Measurements from ENCODE around the gene PTBP2. TPM values are rescaled to one million over a fixed set of nuclear protein-coding genes. Genes with fewer than 3 reads are reported as not detected.

The PTBP2 gene
- total RNA-seq, 1 experiment from 2014 or later = 13.2 TPM

GRCh38 chr1:96782206-96782605, 60.6 kb downstream of the PTBP2 start (continued):
- TF ChIP-seq, protein P1, sequence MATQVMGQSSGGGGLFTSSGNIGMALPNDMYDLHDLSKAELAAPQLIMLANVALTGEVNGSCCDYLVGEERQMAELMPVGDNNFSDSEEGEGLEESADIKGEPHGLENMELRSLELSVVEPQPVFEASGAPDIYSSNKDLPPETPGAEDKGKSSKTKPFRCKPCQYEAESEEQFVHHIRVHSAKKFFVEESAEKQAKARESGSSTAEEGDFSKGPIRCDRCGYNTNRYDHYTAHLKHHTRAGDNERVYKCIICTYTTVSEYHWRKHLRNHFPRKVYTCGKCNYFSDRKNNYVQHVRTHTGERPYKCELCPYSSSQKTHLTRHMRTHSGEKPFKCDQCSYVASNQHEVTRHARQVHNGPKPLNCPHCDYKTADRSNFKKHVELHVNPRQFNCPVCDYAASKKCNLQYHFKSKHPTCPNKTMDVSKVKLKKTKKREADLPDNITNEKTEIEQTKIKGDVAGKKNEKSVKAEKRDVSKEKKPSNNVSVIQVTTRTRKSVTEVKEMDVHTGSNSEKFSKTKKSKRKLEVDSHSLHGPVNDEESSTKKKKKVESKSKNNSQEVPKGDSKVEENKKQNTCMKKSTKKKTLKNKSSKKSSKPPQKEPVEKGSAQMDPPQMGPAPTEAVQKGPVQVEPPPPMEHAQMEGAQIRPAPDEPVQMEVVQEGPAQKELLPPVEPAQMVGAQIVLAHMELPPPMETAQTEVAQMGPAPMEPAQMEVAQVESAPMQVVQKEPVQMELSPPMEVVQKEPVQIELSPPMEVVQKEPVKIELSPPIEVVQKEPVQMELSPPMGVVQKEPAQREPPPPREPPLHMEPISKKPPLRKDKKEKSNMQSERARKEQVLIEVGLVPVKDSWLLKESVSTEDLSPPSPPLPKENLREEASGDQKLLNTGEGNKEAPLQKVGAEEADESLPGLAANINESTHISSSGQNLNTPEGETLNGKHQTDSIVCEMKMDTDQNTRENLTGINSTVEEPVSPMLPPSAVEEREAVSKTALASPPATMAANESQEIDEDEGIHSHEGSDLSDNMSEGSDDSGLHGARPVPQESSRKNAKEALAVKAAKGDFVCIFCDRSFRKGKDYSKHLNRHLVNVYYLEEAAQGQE (IDR thresholded peaks at IDR 0.05; ENCODE audit: low read depth) = no peak
- TF ChIP-seq SIN3A (IDR thresholded peaks at IDR 0.05; ENCODE audit: low read depth) (no peak), MAX (IDR thresholded peaks at IDR 0.05) (no peak), POLR2AphosphoS5 (IDR thresholded peaks at IDR 0.05; ENCODE audit: low read depth, low read length) (no peak), JUND (IDR thresholded peaks at IDR 0.05) (no peak)

DNA sequence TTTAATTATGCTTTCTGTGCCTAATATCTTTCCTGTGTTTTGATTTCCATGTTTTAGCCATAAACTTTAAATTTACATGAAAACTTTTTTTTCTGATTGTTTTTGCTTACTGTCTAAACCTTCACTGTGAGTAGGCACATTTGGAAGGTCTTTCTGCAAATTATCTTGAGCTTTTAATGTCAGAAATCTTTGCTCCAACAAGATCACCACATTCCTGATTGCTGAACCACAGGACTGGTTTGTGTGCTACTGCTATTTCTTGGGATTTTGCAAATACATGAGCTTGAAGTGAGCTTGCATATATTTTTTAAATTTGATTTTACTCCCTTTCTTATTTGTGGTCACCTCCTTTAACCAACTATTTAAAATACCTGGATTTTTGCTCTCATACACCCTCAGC, 61.3 kb downstream of the PTBP2 start:
- Histone ChIP-seq H3K9ac (ENCODE audit: low read length) (no peak overlapping the region), H3K4me2 (ENCODE audit: low read length) (no peak overlapping the region), H3K79me2 (ENCODE audit: insufficient read depth, low read length) (peaks cover 15% of the 10 kb centered on the region), H3K9me3 (ENCODE audit: control insufficient read depth in 1 of 2, insufficient read depth in 1 of 2, low read depth in 1 of 2, low read length in 2 of 2) (no peaks in the 10 kb centered on the region), H3K27me3 (ENCODE audit: insufficient read depth, low read length) (no peaks in the 10 kb centered on the region), H3K36me3 (ENCODE audit: control insufficient read depth in 1 of 2, insufficient read depth in 2 of 2, low read length in 2 of 2) (peaks cover 29 to 36% of the 10 kb centered on the region in 2 experiments), H2AFZ (ENCODE audit: low read depth, low read length, poor library complexity, severe bottlenecking) (no peak overlapping the region), H3K27ac (ENCODE audit: low read depth, low read length) (no peak overlapping the region), H3K4me1 (ENCODE audit: control insufficient read depth in 1 of 2, insufficient read depth in 2 of 2, low read length in 2 of 2) (no peaks in the 10 kb centered on the region), H3K9me2 (ENCODE audit: insufficient read depth) (no peaks in the 10 kb centered on the region), H4K20me1 (ENCODE audit: insufficient read depth) (no peaks in the 10 kb centered on the region), H3K4me3 (replicated peaks in 1 of 2; ENCODE audit: low read depth in 1 of 2, low read length in 2 of 2) (no peak overlapping the region)
- RAD21 ChIA-PET (ENCODE audit: low non-redundant PET in 1 of 2, low total read pairs in 2 of 2, uncharacterized antibody in 2 of 2, unreplicated experiment in 2 of 2) = no interaction called here
- CTCF ChIA-PET = no interaction called here
- BruUV-seq (replicated peaks) = no TSS peak
- POLR2A ChIA-PET = no interaction called here
- intact Hi-C loops (cut with micrococcal nuclease) = no loop called here
- DNase-seq (ENCODE audit: low read depth, low spot score) (no peak), ATAC-seq (no peak)
- no peak for TF ChIP-seq CTCF (IDR thresholded peaks at IDR 0.05 in 2 of 3, conservative IDR thresholded peaks at IDR 0.05 in 1 of 3; ENCODE audit: borderline replicate concordance in 1 of 3, insufficient read depth in 1 of 3, low read depth in 2 of 3, low read length in 2 of 3)
- no peak for TF ChIP-seq SIN3A (IDR thresholded peaks at IDR 0.05; ENCODE audit: low read depth)
- no peak for TF ChIP-seq POLR2A (IDR thresholded peaks at IDR 0.05; ENCODE audit: borderline replicate concordance, extremely low read depth, insufficient read depth, insufficient read length)
- TF ChIP-seq POLR2AphosphoS5 (IDR thresholded peaks at IDR 0.05; ENCODE audit: low read depth, low read length) = no peak
- TF ChIP-seq YY1 (IDR thresholded peaks at IDR 0.05; ENCODE audit: extremely low read depth, insufficient replicate concordance, low read depth, low read length) = no peak
- no peak for TF ChIP-seq ATF3 (IDR thresholded peaks at IDR 0.05)
- TF ChIP-seq RAD21 (IDR thresholded peaks at IDR 0.05; ENCODE audit: low read depth) = no peak
- TF ChIP-seq EZH2phosphoT487 (IDR thresholded peaks at IDR 0.05; ENCODE audit: borderline replicate concordance) = no peak
- TF ChIP-seq EGR1 (IDR thresholded peaks at IDR 0.05; ENCODE audit: low read depth) = no peak
- TF ChIP-seq EZH2 (IDR thresholded peaks at IDR 0.05) = no peak
- no peak for TF ChIP-seq CBX3 (IDR thresholded peaks at IDR 0.05; ENCODE audit: low read depth)
- no peak for TF ChIP-seq MAX (IDR thresholded peaks at IDR 0.05)
- no peak for TF ChIP-seq JUND (IDR thresholded peaks at IDR 0.05)
- no peak for TF ChIP-seq CEBPB (IDR thresholded peaks at IDR 0.05; ENCODE audit: low read depth)
- TF ChIP-seq TCF7L2 (IDR thresholded peaks at IDR 0.05; ENCODE audit: borderline replicate concordance, extremely low read depth, insufficient read depth, insufficient read length) = no peak
- no peak for TF ChIP-seq ZBTB33 (IDR thresholded peaks at IDR 0.05; ENCODE audit: extremely low read depth, insufficient replicate concordance, low read length)

All from HCT116 (cell line).